IPS DF 6.9 (cell line): ENCODE data around the gene CDKL1.
A peak's percentile ranks its signal among the peaks of the same experiment; 100 is the strongest.

ENCODE experiments used
- DNase-seq: peaks from one replicate; pipeline ENCODE4 v3.0.0-alpha.2; 2013; ENCODE audit warnings: low read depth, low spot score
- H3K27ac ChIP-seq: one replicate; pipeline ENCODE4 v1.5.1; 2013; ENCODE audit warnings: low read length, control low read depth
- H3K27me3 ChIP-seq: 2 replicates; pipeline ENCODE4 v1.6.1; 2013; ENCODE audit warnings: mild to moderate bottlenecking, low read length; ENCODE audit not compliant: control insufficient read depth, insufficient read depth
- H3K36me3 ChIP-seq: 2 replicates; pipeline ENCODE4 v1.6.1; 2013; ENCODE audit warnings: low read length; ENCODE audit not compliant: control insufficient read depth, insufficient read depth
- H3K4me1 ChIP-seq: 2 replicates; pipeline ENCODE4 v1.6.1; 2013; ENCODE audit warnings: low read length; ENCODE audit not compliant: control insufficient read depth, insufficient read depth
- H3K4me3 ChIP-seq: 2 replicates; pipeline ENCODE4 v1.5.1; 2013; ENCODE audit warnings: mild to moderate bottlenecking, low read length
- H3K9me3 ChIP-seq: 2 replicates; pipeline ENCODE4 v1.6.1; 2013; ENCODE audit warnings: low read length, inconsistent platforms; ENCODE audit not compliant: control insufficient read depth, insufficient read depth
- WGBS: extraction: QIAGEN DNeasy Blood & Tissue Kit; methylation state at CpG from one replicate; pipeline ENCODE4 v1.1.7; 2013; ENCODE audit warnings: mixed read lengths, missing lambda C conversion rate; ENCODE audit not compliant: insufficient read length, insufficient coverage; 5-methylcytosine and 5-hydroxymethylcytosine counted together

Gene CDKL1

DNA sequence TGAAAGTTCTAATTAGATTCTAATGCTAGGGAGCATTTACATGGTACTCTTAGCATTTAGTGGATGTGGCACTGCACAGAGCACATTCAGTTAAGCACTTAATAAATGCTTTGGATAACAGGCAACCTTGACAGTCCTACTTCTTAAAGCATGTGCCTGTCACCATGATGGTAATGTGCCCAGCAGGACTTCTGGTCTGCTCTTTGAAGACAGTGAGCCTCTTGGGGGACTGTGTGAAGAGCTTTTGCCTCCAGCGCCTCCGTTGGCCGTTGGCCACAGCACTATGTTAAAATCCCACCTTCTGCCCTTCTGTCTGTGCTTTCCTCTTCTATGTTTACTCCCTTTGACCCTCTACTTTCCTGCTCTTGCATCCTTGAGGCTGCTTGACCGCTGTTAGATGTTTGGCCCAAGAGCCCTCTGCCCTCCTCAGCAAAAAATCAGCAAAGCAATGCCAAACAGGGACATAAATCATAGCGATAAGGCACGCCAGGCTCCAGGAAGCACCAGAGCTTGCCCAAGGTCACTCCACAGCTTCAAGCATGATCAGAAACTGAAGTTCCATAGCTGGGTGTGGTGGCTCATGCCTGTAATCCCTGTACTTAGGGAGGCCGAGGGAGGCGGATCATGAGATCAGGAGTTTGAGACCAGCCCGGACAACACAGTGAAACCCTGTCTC, 8.3 kb downstream of the CDKL1 start:
- Histone ChIP-seq H3K4me3 (no peak overlapping the region), H3K27me3 (no peaks in the 10 kb centered on the region), H3K9me3 (no peaks in the 10 kb centered on the region), H3K36me3 (no peaks in the 10 kb centered on the region), H3K27ac (no peak overlapping the region), H3K4me1 (no peaks in the 10 kb centered on the region)
- DNase-seq: peak; percentile 5
- WGBS: no CpG with 5 or more reads among the region's 9 CpGs

GRCh38 chr14:50387548-50387947, 9.1 kb downstream of the CDKL1 start:
- Histone ChIP-seq H3K27me3 (no peaks in the 10 kb centered on the region), H3K27ac (no peak overlapping the region), H3K36me3 (no peaks in the 10 kb centered on the region), H3K4me1 (no peaks in the 10 kb centered on the region), H3K4me3 (no peak overlapping the region), H3K9me3 (no peaks in the 10 kb centered on the region)
- DNase-seq: no peak
- WGBS: no CpG with 5 or more reads among the region's 1 CpG

- H3K9me3 ChIP-seq: no peaks in the 10 kb centered on the region
- H3K4me3 ChIP-seq: no peak overlapping the region
- no peak overlapping the region for H3K27ac ChIP-seq
- no peaks in the 10 kb centered on the region for H3K36me3 ChIP-seq
- no peak for DNase-seq
- no CpG with 5 or more reads among the region's 3 CpGs for WGBS
- no peaks in the 10 kb centered on the region for H3K4me1 ChIP-seq
- no peaks in the 10 kb centered on the region for H3K27me3 ChIP-seq
Observed at GRCh38 chr14:50383618-50384225, 13.0 kb downstream of the CDKL1 start.

GRCh38 chr14:50381823-50382287, 14.8 kb downstream of the CDKL1 start:
- H3K9me3 ChIP-seq: no peaks in the 10 kb centered on the region
- no peak overlapping the region for H3K4me3 ChIP-seq
- no CpG with 5 or more reads among the region's 14 CpGs for WGBS
- no peaks in the 10 kb centered on the region for H3K27me3 ChIP-seq
- no peaks in the 10 kb centered on the region for H3K36me3 ChIP-seq
- no peak for DNase-seq
- no peak overlapping the region for H3K27ac ChIP-seq
- H3K4me1 ChIP-seq: no peaks in the 10 kb centered on the region

- Histone ChIP-seq H3K9me3 (no peaks in the 10 kb centered on the region), H3K27me3 (no peaks in the 10 kb centered on the region), H3K4me1 (no peaks in the 10 kb centered on the region), H3K27ac (no peak overlapping the region), H3K4me3 (no peak overlapping the region), H3K36me3 (no peaks in the 10 kb centered on the region)
- no peak for DNase-seq
- no CpG with 5 or more reads among the region's 1 CpG for WGBS
Observed at GRCh38 chr14:50381008-50381407, 15.7 kb downstream of the CDKL1 start.

DNA sequence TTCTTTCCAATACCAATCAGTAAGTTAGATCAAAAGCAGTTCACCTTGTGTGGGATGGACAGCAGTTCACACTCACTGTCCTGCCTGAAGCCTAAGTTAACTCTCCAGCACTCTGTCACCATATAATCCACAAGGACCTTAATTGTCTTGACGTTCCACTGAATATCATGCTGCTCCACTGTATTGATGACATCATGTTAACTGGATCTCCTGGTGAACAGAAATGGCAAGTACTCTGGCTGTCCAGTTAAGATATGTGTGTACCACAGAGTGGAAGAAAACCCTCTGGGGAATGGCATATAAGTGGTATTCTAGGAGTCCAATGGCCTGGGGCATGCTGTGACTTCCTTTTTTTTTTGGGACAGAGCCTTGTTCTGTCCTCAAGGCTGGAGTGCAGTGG, 16.2 kb downstream of the CDKL1 start:
- no CpG with 5 or more reads among the region's 1 CpG for WGBS
- no peak overlapping the region for H3K4me3 ChIP-seq
- H3K27ac ChIP-seq: no peak overlapping the region
- no peaks in the 10 kb centered on the region for H3K36me3 ChIP-seq
- H3K4me1 ChIP-seq: no peaks in the 10 kb centered on the region
- no peak for DNase-seq
- no peaks in the 10 kb centered on the region for H3K27me3 ChIP-seq
- H3K9me3 ChIP-seq: no peaks in the 10 kb centered on the region

DNA sequence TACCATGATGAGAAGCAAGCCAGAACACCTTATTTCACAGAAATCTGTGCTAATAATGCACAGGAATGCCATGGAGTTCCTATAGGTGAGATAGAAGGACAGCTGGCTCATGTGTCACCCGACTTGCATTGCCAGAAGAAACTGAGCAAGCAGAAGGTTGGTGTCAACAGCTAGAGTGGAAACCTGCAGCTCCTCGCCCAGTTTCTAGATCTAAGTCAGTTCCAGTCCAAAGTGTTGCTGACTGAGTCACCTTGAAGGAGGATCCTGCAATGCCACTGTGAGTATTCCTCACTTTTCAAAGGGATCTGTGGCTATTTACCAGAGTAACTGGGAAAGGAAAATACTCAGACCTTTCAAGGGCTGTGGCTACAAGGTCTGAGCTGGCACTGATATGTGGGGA, 17.1 kb downstream of the CDKL1 start:
- no peaks in the 10 kb centered on the region for H3K9me3 ChIP-seq
- WGBS: no CpG with 5 or more reads among the region's 2 CpGs
- no peak overlapping the region for H3K4me3 ChIP-seq
- DNase-seq: no peak
- no peak overlapping the region for H3K27ac ChIP-seq
- no peaks in the 10 kb centered on the region for H3K4me1 ChIP-seq
- no peaks in the 10 kb centered on the region for H3K27me3 ChIP-seq
- H3K36me3 ChIP-seq: no peaks in the 10 kb centered on the region

GRCh38 chr14:50377550-50378085, 19.1 kb downstream of the CDKL1 start:
- Histone ChIP-seq H3K36me3 (no peaks in the 10 kb centered on the region), H3K4me3 (no peak overlapping the region), H3K9me3 (no peaks in the 10 kb centered on the region), H3K27ac (no peak overlapping the region), H3K4me1 (no peaks in the 10 kb centered on the region), H3K27me3 (no peaks in the 10 kb centered on the region)
- no CpG with 5 or more reads among the region's 4 CpGs for WGBS
- no peak for DNase-seq

DNA sequence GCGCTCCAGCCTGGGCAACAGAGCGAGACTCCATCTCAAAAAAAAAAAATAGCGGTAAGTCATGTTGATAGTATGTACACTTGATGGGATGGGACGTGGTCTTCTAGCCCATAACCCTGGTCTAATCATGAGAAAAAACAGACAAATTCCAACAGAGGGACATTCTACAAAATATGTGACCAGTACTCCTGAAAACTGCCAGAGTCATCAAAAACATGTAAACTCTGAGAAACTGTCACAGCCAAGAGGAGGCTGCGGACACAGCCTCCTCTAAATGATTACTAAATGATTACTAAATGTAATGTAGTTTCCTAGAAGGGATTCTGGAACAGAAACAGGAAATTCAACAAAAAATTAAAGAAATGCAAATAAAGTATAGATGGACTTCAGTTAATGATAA, 20.9 kb downstream of the CDKL1 start:
- H3K9me3 ChIP-seq: no peaks in the 10 kb centered on the region
- WGBS: no CpG with 5 or more reads among the region's 5 CpGs

GRCh38 chr14:50373959-50374358, 22.7 kb downstream of the CDKL1 start:
- Histone ChIP-seq H3K4me3 (no peak overlapping the region), H3K36me3 (no peaks in the 10 kb centered on the region), H3K27ac (no peak overlapping the region), H3K9me3 (no peaks in the 10 kb centered on the region), H3K27me3 (no peaks in the 10 kb centered on the region), H3K4me1 (no peaks in the 10 kb centered on the region)
- no peak for DNase-seq
- no CpG with 5 or more reads among the region's 3 CpGs for WGBS

More for the DNA sequence above, 20.9 kb downstream of the CDKL1 start:
- no peak overlapping the region for H3K27ac ChIP-seq
- H3K36me3 ChIP-seq: no peaks in the 10 kb centered on the region
- no peak overlapping the region for H3K4me3 ChIP-seq
- H3K27me3 ChIP-seq: no peaks in the 10 kb centered on the region
- H3K4me1 ChIP-seq: no peaks in the 10 kb centered on the region
- no peak for DNase-seq
